Mesendoderm (in vitro differentiated cells): ENCODE data around the gene VANGL2.

ENCODE experiments used
- DNase-seq: peaks from one replicate; pipeline ENCODE4 v3.0.0; 2013
- H2AK5ac ChIP-seq: 2 replicates; pipeline ENCODE4 v1.6.1; 2013; ENCODE audit warnings: low read length, inconsistent platforms
- H2BK120ac ChIP-seq: 2 replicates; pipeline ENCODE4 v1.6.1; 2013; ENCODE audit warnings: low read depth, mild to moderate bottlenecking, low read length, moderate library complexity, mixed read lengths
- H2BK15ac ChIP-seq: replicated peaks from 2 replicates; pipeline ENCODE4 v1.6.1; 2013; ENCODE audit warnings: low read depth, mild to moderate bottlenecking, moderate library complexity
- H2BK5ac ChIP-seq: 2 replicates; pipeline ENCODE4 v1.6.1; 2013; ENCODE audit warnings: low read length, inconsistent platforms
- H3K18ac ChIP-seq: 2 replicates; pipeline ENCODE4 v1.6.1; 2013; ENCODE audit warnings: mild to moderate bottlenecking, low read length, mixed read lengths
- H3K23ac ChIP-seq: one replicate; pipeline ENCODE4 v1.6.1; 2013; ENCODE audit warnings: low read length
- H3K27ac ChIP-seq: 2 replicates; pipeline ENCODE4 v1.5.1; 2013; ENCODE audit warnings: low read depth, mild to moderate bottlenecking, inconsistent platforms, low read length, moderate library complexity
- H3K27me3 ChIP-seq: 2 replicates; pipeline ENCODE4 v1.6.1; 2013; ENCODE audit warnings: low read length, control low read depth, mild to moderate bottlenecking, inconsistent platforms; ENCODE audit not compliant: insufficient read depth, poor library complexity
- H3K36me3 ChIP-seq: 2 replicates; pipeline ENCODE4 v1.6.1; 2013; ENCODE audit warnings: low read length, inconsistent platforms; ENCODE audit not compliant: control insufficient read depth, insufficient read depth
- H3K4ac ChIP-seq: one replicate; pipeline ENCODE4 v1.6.1; 2013; ENCODE audit warnings: low read depth, mild to moderate bottlenecking, low read length, moderate library complexity
- H3K4me1 ChIP-seq: 2 replicates; pipeline ENCODE4 v1.6.1; 2013; ENCODE audit warnings: low read depth, low read length, inconsistent platforms; ENCODE audit not compliant: control insufficient read depth
- H3K4me2 ChIP-seq: 2 replicates; pipeline ENCODE4 v1.6.1; 2013; ENCODE audit warnings: low read length
- H3K4me3 ChIP-seq: 2 replicates; pipeline ENCODE4 v1.5.1; 2013; ENCODE audit warnings: mild to moderate bottlenecking, low read length
- H3K56ac ChIP-seq: one replicate; pipeline ENCODE4 v1.6.1; 2013; ENCODE audit warnings: low read length
- H3K79me1 ChIP-seq: 2 replicates; pipeline ENCODE4 v1.6.1; 2013; ENCODE audit warnings: low read length, inconsistent platforms
- H3K79me2 ChIP-seq: 2 replicates; pipeline ENCODE4 v1.6.1; 2013; ENCODE audit warnings: mild to moderate bottlenecking, low read length; ENCODE audit not compliant: control insufficient read depth, insufficient read depth
- H3K9ac ChIP-seq: 2 replicates; pipeline ENCODE4 v1.6.1; 2013; ENCODE audit warnings: low read length, inconsistent platforms
- H4K5ac ChIP-seq: one replicate; pipeline ENCODE4 v1.6.1; 2013; ENCODE audit warnings: low read length
- H4K8ac ChIP-seq: one replicate; pipeline ENCODE4 v1.6.1; 2013; ENCODE audit warnings: low read depth, mild to moderate bottlenecking, control low read depth, low read length, moderate library complexity
- WGBS: extraction: QIAGEN DNeasy Blood & Tissue Kit; methylation state at CpG from one replicate; pipeline ENCODE4 v1.1.7; 2013; ENCODE audit warnings: low lambda C conversion rate, missing lambda C conversion rate; ENCODE audit not compliant: insufficient coverage; ENCODE audit errors: extremely low coverage; 5-methylcytosine and 5-hydroxymethylcytosine counted together

VANGL2 gene

DNA sequence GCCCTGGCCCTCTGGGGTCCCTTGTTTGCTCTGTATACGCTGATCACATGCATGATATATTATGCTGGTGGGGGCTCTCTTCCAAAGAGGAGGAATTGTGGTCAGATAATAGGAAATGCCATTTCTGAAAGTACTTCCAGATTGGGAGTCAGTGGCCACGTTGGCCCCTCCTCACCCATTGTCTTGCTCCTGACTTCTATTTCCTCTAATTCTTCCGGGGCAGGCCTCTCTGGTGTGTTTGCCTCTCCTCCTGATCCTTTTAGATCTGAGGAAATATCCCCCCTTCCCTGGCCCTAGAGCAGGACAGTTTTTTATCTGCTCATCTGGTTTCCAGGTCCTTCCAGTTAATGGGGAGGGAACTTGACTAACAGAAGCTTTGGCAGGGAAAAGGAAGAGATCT lies 2.9 kb downstream of the VANGL2 start:
- no peak overlapping the region for H2BK15ac ChIP-seq
- peaks cover 74% of the 10 kb centered on the region for H3K79me2 ChIP-seq
- H3K36me3 ChIP-seq: no peaks in the 10 kb centered on the region
- H2BK120ac ChIP-seq: no peak overlapping the region
- no peak overlapping the region for H3K4ac ChIP-seq
- peak; percentile 61 for DNase-seq
- H3K4me2 ChIP-seq: peak overlapping the region; percentile 1
- H3K23ac ChIP-seq: no peak overlapping the region
- H4K5ac ChIP-seq: no peak overlapping the region
- no peaks in the 10 kb centered on the region for H3K27me3 ChIP-seq
- H3K4me3 ChIP-seq: no peak overlapping the region
- H3K27ac ChIP-seq: peak overlapping the region; percentile 22
- H3K79me1 ChIP-seq: peaks cover 46% of the 10 kb centered on the region
- peak overlapping the region; percentile 70 for H3K56ac ChIP-seq
- H2AK5ac ChIP-seq: no peak overlapping the region
- no CpG with 5 or more reads among the region's 3 CpGs for WGBS
- peak overlapping the region; percentile 0 for H3K18ac ChIP-seq
- peak overlapping the region; percentile 52 for H3K9ac ChIP-seq
- H3K4me1 ChIP-seq: peaks cover 36% of the 10 kb centered on the region
- H4K8ac ChIP-seq: no peak overlapping the region
- no peak overlapping the region for H2BK5ac ChIP-seq

DNA sequence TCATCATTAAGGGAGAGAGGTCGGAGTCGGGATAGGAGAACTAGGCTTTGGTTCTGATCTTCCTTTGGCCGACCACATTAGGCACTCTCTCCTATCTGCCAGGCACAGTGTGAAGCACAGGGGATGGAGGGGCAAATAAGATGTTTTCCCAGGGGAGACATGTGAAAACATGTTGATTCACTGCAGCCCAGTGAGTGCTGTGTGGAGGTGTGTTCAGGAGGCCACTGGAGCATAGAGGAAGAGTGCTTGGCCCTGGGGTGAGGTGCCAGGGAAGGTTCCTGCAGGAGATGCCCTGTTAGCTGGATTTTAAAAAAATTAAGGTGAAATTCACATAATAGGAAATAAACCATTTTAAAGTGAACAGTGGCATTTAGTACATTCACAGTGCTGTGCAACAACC lies 3.7 kb downstream of the VANGL2 start:
- H3K9ac ChIP-seq: peak overlapping the region; percentile 52
- H3K4me3 ChIP-seq: no peak overlapping the region
- no peak for DNase-seq
- H2AK5ac ChIP-seq: no peak overlapping the region
- peak overlapping the region; percentile 48 for H3K23ac ChIP-seq
- no peaks in the 10 kb centered on the region for H3K36me3 ChIP-seq
- H3K4ac ChIP-seq: no peak overlapping the region
- H2BK5ac ChIP-seq: no peak overlapping the region
- no peak overlapping the region for H3K27ac ChIP-seq
- H4K8ac ChIP-seq: no peak overlapping the region
- peak overlapping the region; percentile 70 for H3K56ac ChIP-seq
- no peaks in the 10 kb centered on the region for H3K27me3 ChIP-seq
- no peak overlapping the region for H2BK120ac ChIP-seq
- no peak overlapping the region for H3K18ac ChIP-seq
- H2BK15ac ChIP-seq: no peak overlapping the region
- no peak overlapping the region for H4K5ac ChIP-seq
- WGBS: no CpG with 5 or more reads among the region's 3 CpGs
- H3K4me2 ChIP-seq: no peak overlapping the region
- H3K4me1 ChIP-seq: peaks cover 40% of the 10 kb centered on the region
- peaks cover 82% of the 10 kb centered on the region for H3K79me2 ChIP-seq
- H3K79me1 ChIP-seq: peaks cover 54% of the 10 kb centered on the region

DNA sequence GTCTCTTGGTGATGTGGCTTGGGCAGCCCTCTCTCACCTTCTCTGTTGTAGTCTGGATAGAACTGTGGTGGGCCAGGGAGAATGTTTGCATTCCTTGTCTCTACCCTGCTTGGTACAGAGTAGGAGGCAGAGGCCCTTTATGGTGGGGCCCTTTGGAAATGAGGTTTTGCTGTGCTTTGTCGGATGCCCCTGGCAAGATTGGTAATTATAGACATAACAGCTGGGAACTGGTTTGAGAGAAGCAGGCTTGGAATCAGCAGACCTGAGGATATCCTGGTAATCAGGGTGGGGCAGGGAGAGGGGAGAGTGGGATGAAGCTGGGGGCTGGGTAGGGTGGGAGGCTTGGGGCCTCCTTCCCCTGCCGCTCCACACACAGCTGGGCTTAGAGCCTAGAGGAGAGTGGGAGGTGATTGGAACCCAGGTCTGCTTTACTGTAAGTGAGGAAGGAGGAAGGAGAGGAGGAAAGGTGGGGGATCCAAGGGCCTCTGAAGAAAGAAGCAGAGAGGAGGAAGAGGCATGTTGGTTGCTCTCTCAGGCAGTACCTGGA lies 5.0 kb downstream of the VANGL2 start:
- no peak overlapping the region for H4K8ac ChIP-seq
- WGBS: no CpG with 5 or more reads among the region's 2 CpGs
- no peaks in the 10 kb centered on the region for H3K27me3 ChIP-seq
- H3K79me2 ChIP-seq: peaks cover 93% of the 10 kb centered on the region
- no peak overlapping the region for H2AK5ac ChIP-seq
- H2BK15ac ChIP-seq: no peak overlapping the region
- H3K4me1 ChIP-seq: peaks cover 48% of the 10 kb centered on the region
- peak overlapping the region; percentile 1 for H3K56ac ChIP-seq
- no peak overlapping the region for H2BK120ac ChIP-seq
- H3K23ac ChIP-seq: no peak overlapping the region
- H3K36me3 ChIP-seq: no peaks in the 10 kb centered on the region
- no peak overlapping the region for H2BK5ac ChIP-seq
- H3K4me3 ChIP-seq: no peak overlapping the region
- no peak for DNase-seq
- no peak overlapping the region for H3K4ac ChIP-seq
- no peak overlapping the region for H4K5ac ChIP-seq
- no peak overlapping the region for H3K4me2 ChIP-seq
- H3K18ac ChIP-seq: no peak overlapping the region
- H3K79me1 ChIP-seq: peaks cover 64% of the 10 kb centered on the region
- no peak overlapping the region for H3K9ac ChIP-seq
- H3K27ac ChIP-seq: no peak overlapping the region

DNA sequence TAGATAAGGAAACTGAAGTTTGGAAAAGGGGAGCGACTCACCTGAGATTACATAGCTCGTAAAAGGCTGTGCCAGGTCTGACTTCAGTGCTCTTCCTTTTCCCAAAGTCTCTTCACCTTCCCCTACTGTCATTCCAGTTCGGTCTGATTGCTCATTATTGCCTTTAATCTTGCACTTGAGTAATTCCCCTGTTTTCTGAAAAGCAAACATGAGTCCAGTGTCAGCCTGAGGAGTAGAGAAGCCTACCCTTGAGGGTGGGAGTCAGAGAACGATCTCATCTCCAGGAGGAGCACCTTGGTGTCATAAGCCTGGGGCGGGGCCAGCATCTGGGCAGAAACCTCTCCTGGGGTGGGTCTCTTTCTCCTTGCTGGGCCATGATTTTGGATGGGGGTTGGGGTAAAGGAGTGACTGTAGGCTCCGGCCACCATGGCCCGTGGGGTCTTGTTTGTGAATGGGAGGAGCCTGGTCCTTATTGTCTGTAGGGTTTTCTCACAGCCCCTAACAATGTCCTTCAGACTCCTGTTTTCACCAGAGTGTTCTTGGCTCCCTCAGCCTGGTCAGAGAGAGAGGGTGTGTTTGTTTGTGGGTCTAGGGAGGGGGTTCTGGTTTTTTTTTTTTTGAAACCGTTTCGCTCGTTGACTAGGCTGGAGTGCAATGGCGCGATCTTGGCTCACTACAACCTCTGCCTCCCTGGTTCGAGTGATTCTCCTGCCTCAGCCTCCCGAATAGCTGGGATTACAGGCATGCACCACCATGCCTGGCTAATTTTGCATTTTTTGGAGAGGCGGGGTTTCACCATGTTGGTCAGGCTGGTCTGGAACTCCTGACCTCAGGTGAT lies 6.0 kb downstream of the VANGL2 start:
- Histone ChIP-seq H3K56ac (no peak overlapping the region), H2BK5ac (no peak overlapping the region), H3K36me3 (no peaks in the 10 kb centered on the region), H2AK5ac (no peak overlapping the region), H3K4me3 (no peak overlapping the region), H3K4me1 (peaks cover 51% of the 10 kb centered on the region), H3K4me2 (no peak overlapping the region), H3K79me1 (peaks cover 67% of the 10 kb centered on the region), H3K4ac (no peak overlapping the region), H2BK15ac (no peak overlapping the region), H2BK120ac (no peak overlapping the region), H4K5ac (no peak overlapping the region), H4K8ac (no peak overlapping the region), H3K9ac (peak overlapping the region; percentile 22), H3K79me2 (peaks cover 95% of the 10 kb centered on the region), H3K27ac (no peak overlapping the region), H3K18ac (no peak overlapping the region), H3K27me3 (no peaks in the 10 kb centered on the region), H3K23ac (no peak overlapping the region)
- no CpG with 5 or more reads among the region's 15 CpGs for WGBS
- peak; percentile 50 for DNase-seq

DNA sequence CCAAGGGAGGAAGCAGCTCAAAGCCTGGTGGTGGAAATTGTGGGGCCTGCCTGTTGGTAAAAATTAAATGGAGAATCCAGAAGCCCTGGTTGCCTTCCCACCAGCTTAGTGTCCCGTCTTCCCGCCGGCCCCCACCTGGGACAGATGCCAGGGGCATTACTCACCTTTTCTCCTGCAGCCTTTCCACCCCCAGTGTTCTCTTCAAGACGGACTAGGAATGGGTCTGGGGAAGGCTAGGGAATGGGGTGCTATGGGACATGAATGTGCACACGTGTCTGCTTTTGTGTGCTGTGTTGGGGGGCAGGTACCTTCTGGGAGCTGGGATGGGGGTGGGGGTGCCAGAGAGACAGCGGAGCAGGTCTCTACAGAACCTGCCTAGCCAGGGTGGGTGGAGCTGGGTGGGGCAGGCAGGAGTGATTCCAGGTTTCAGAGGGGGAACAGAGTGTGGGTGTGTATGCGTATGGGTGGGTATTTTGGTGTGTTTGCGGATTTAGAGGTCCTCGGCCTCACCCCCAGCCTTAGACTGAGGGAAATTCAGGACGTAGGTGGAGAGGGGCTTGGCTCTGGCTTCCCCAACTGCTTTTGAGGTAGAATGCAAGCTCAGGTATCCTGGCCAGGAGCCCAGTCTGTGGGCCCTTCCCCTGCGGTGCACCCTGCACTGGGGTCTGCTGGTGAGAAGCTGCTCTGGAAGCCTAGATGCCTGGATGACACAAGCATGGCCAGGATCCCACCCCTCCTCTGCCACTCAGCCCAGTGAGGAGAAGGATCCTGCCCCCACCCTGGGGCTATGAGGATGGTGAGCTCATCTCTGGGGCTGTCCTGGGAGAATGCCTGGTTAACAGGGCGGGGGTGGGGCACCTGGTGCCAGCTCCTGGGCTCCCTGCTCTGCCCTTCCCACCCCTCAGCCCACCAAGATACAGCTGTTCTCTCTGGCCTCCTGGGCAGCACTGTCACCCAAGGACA lies 7.8 kb downstream of the VANGL2 start:
- H2BK120ac ChIP-seq: no peak overlapping the region
- WGBS: no CpG with 5 or more reads among the region's 12 CpGs
- H3K27ac ChIP-seq: peak overlapping the region; percentile 4

More for the DNA sequence above, 7.8 kb downstream of the VANGL2 start:
- peak overlapping the region; percentile 67 for H3K56ac ChIP-seq
- no peak overlapping the region for H4K5ac ChIP-seq
- DNase-seq: peak; percentile 94
- peak overlapping the region; percentile 50 for H3K4ac ChIP-seq
- peak overlapping the region; percentile 15 for H3K18ac ChIP-seq
- no peak overlapping the region for H3K4me3 ChIP-seq
- peak overlapping the region; percentile 48 for H2AK5ac ChIP-seq
- no peak overlapping the region for H3K23ac ChIP-seq
- H3K4me2 ChIP-seq: no peak overlapping the region
- H2BK5ac ChIP-seq: peak overlapping the region; percentile 58
- H3K27me3 ChIP-seq: no peaks in the 10 kb centered on the region
- no peak overlapping the region for H2BK15ac ChIP-seq
- peaks cover 69% of the 10 kb centered on the region for H3K79me1 ChIP-seq
- H3K36me3 ChIP-seq: peaks cover 1% of the 10 kb centered on the region
- H4K8ac ChIP-seq: no peak overlapping the region
- peaks cover 94% of the 10 kb centered on the region for H3K79me2 ChIP-seq
- peak overlapping the region; percentile 34 for H3K9ac ChIP-seq
- peaks cover 40% of the 10 kb centered on the region for H3K4me1 ChIP-seq
